ENCODE measurements around the gene RPL31. TPM values are rescaled to one million over a fixed set of nuclear protein-coding genes. Genes with fewer than 3 reads are reported as not detected.
A peak's percentile ranks its signal among the peaks of the same experiment; 100 is the strongest.

Gene RPL31
- total RNA-seq, 1 donor from 2014 or later, result 1,828 TPM

- no peak overlapping the region for H3K27ac Mint-ChIP-seq
- intact Hi-C loops (cut with micrococcal nuclease), result loop anchor here (1.0 kb wide), 4 partner anchors 378 to 722 kb away; no protein-coding TSS in a partner anchor
- H3K4me1 Mint-ChIP-seq, result no peaks in the 10 kb centered on the region
- no peaks in the 10 kb centered on the region for H3K9me3 Mint-ChIP-seq
- CTCF ChIA-PET, result interaction anchor here (0.6 to 4.5 kb wide), 7 partner anchors 17 to 723 kb away, joined by 3 to 47 read pairs (median 3); partner anchors contain the start of gene RPL31
- DNase-seq, result peak; percentile 61
- H3K36me3 Mint-ChIP-seq (ENCODE audit: low read depth), result no peaks in the 10 kb centered on the region
- H3K4me3 Mint-ChIP-seq, result no peak overlapping the region
- TF ChIP-seq CTCF (IDR thresholded peaks at IDR 0.05), result peak; percentile 76
- H3K27me3 Mint-ChIP-seq, result peaks cover 8% of the 10 kb centered on the region
- POLR2A ChIA-PET, result interaction anchor here (1.4 kb wide), 1 partner anchor 17 kb away, joined by 8 read pairs; the partner anchor contains the start of gene RPL31
- peak; percentile 88 for ATAC-seq (ENCODE audit: low read depth)
Observed at GRCh38 chr2:100984892-100985307, 17.2 kb upstream of the RPL31 start.

- intact Hi-C loops (cut with micrococcal nuclease), result no loop called here
- Mint-ChIP-seq H3K4me1 (no peaks in the 10 kb centered on the region), H3K36me3 (ENCODE audit: low read depth) (no peaks in the 10 kb centered on the region), H3K4me3 (no peak overlapping the region), H3K27ac (no peak overlapping the region), H3K9me3 (no peaks in the 10 kb centered on the region), H3K27me3 (peaks cover 8% of the 10 kb centered on the region)
- no peak for TF ChIP-seq CTCF (IDR thresholded peaks at IDR 0.05)
- DNase-seq (no peak), ATAC-seq (ENCODE audit: low read depth) (no peak)
- POLR2A ChIA-PET, result no interaction called here
- CTCF ChIA-PET, result interaction anchor here (0.8 to 4.5 kb wide), 5 partner anchors 256 to 723 kb away, joined by 3 to 47 read pairs (median 4); no protein-coding TSS in a partner anchor
Observed at GRCh38 chr2:100986157-100986556, 15.9 kb upstream of the RPL31 start.

GRCh38 chr2:100987536-100987935 lies 14.6 kb upstream of the RPL31 start:
- intact Hi-C loops (cut with micrococcal nuclease), result no loop called here
- no peaks in the 10 kb centered on the region for H3K9me3 Mint-ChIP-seq
- DNase-seq (no peak), ATAC-seq (ENCODE audit: low read depth) (no peak)
- H3K4me3 Mint-ChIP-seq, result no peak overlapping the region
- no peak overlapping the region for H3K27ac Mint-ChIP-seq
- ChIA-PET CTCF (interaction anchor here (0.6 to 4.5 kb wide), 7 partner anchors 256 to 725 kb away, joined by 3 to 47 read pairs (median 4); no protein-coding TSS in a partner anchor), POLR2A (no interaction called here)
- H3K4me1 Mint-ChIP-seq, result peaks cover 4% of the 10 kb centered on the region
- no peak for TF ChIP-seq CTCF (IDR thresholded peaks at IDR 0.05)
- peaks cover 5% of the 10 kb centered on the region for H3K27me3 Mint-ChIP-seq
- no peaks in the 10 kb centered on the region for H3K36me3 Mint-ChIP-seq (ENCODE audit: low read depth)

GRCh38 chr2:100987974-100988373 lies 14.1 kb upstream of the RPL31 start:
- intact Hi-C loops (cut with micrococcal nuclease), result no loop called here

More at GRCh38 chr2:100987974-100988373, 14.1 kb upstream of the RPL31 start:
- no peaks in the 10 kb centered on the region for H3K36me3 Mint-ChIP-seq (ENCODE audit: low read depth)
- no peak overlapping the region for H3K27ac Mint-ChIP-seq
- ChIA-PET POLR2A (no interaction called here), CTCF (interaction anchor here (0.7 to 4.5 kb wide), 3 partner anchors 380 to 726 kb away, joined by 3 to 47 read pairs (median 10); no protein-coding TSS in a partner anchor)
- peaks cover 5% of the 10 kb centered on the region for H3K4me1 Mint-ChIP-seq
- no peak for DNase-seq
- no peak for TF ChIP-seq CTCF (IDR thresholded peaks at IDR 0.05)
- H3K4me3 Mint-ChIP-seq, result no peak overlapping the region
- peaks cover 3% of the 10 kb centered on the region for H3K27me3 Mint-ChIP-seq
- H3K9me3 Mint-ChIP-seq, result no peaks in the 10 kb centered on the region
- ATAC-seq (ENCODE audit: low read depth), result no peak

All from activated B cell treated with CpG ODN at 0.5 μM for 24 hours (primary cell).